HepG2 (cell line): ENCODE measurements around the gene SBNO2. TPM values are rescaled to one million over a fixed set of nuclear protein-coding genes. Genes with fewer than 3 reads are reported as not detected.

Experiments
- AKAP8 ChIP-seq: sonication (generic); formaldehyde crosslinking; IDR thresholded peaks from 2 replicates; pipeline ENCODE4 v1.5.1; 2020; ENCODE audit warnings: mild to moderate bottlenecking, missing genetic modification reagents
- ARID5B ChIP-seq: IDR thresholded peaks from 2 replicates; pipeline ENCODE4 v1.4.0; 2020; ENCODE audit warnings: mild to moderate bottlenecking, missing genetic modification reagents
- ARNT ChIP-seq: fragments of 450-650 bp; IDR thresholded peaks from 2 replicates; pipeline ENCODE4 v1.6.1; 2017
- ATRX ChIP-seq: sonication (generic); formaldehyde crosslinking; IDR thresholded peaks from 2 replicates; pipeline ENCODE4 v1.4.0; 2020; ENCODE audit warnings: missing genetic modification reagents, borderline replicate concordance
- CREB1 ChIP-seq, 2 experiments: fragments of 450-650 bp in 1 of 2; IDR thresholded peaks; 2 replicates each; pipeline ENCODE4 v1.6.1; 2016 to 2017; ENCODE audit warnings: control low read depth in 1 of 2, mild to moderate bottlenecking in 1 of 2, missing compliant biosample characterization in 1 of 2, missing genetic modification characterization in 1 of 2
- JUN ChIP-seq: sonication (generic); formaldehyde crosslinking; IDR thresholded peaks from 2 replicates; pipeline ENCODE4 v1.4.0; 2020; ENCODE audit warnings: mild to moderate bottlenecking, missing genetic modification reagents
- KDM1A ChIP-seq: IDR thresholded peaks from 2 replicates; pipeline ENCODE4 v1.6.1; 2016; ENCODE audit warnings: missing compliant biosample characterization
- KMT2A ChIP-seq: sonication (generic); formaldehyde crosslinking; IDR thresholded peaks from 2 replicates; pipeline ENCODE4 v1.4.0; 2020; ENCODE audit warnings: missing genetic modification reagents
- NFE2L1 ChIP-seq: sonication (generic); formaldehyde crosslinking; IDR thresholded peaks from 2 replicates; pipeline ENCODE4 v1.4.0; 2020; ENCODE audit warnings: missing genetic modification reagents, mild to moderate bottlenecking, borderline replicate concordance
- PHF21A ChIP-seq: sonication (generic); formaldehyde crosslinking; IDR thresholded peaks from 2 replicates; pipeline ENCODE4 v1.5.0; 2020; ENCODE audit warnings: mild to moderate bottlenecking, missing genetic modification reagents
- PRDM10 ChIP-seq: sonication (generic); formaldehyde crosslinking; IDR thresholded peaks from 2 replicates; pipeline ENCODE4 v1.4.0; 2020; ENCODE audit warnings: low read depth, missing genetic modification reagents
- SKIL ChIP-seq: sonication (generic); formaldehyde crosslinking; IDR thresholded peaks from 2 replicates; pipeline ENCODE4 v1.8.0; 2022; ENCODE audit warnings: missing genetic modification reagents, mild to moderate bottlenecking, moderate library complexity, borderline replicate concordance
- SMAD3 ChIP-seq: sonication (generic); formaldehyde crosslinking; IDR thresholded peaks from 2 replicates; pipeline ENCODE4 v1.4.0; 2020; ENCODE audit warnings: missing genetic modification reagents
- SYNCRIP ChIP-seq: fragments of 200-400 bp; formaldehyde crosslinking; IDR thresholded peaks from 2 replicates; pipeline ENCODE4 v1.6.1; 2018; ENCODE audit warnings: mild to moderate bottlenecking, low read depth, low read length; ENCODE audit not compliant: insufficient read depth
- ZBTB21 ChIP-seq: sonication (generic); formaldehyde crosslinking; IDR thresholded peaks from 2 replicates; pipeline ENCODE4 v1.4.0; 2020; ENCODE audit warnings: missing genetic modification reagents
- ZNF230 ChIP-seq: sonication (generic); formaldehyde crosslinking; IDR thresholded peaks from 2 replicates; pipeline ENCODE4 v1.4.0; 2020; ENCODE audit warnings: mild to moderate bottlenecking, missing genetic modification reagents
- ZNF264 ChIP-seq: sonication (generic); formaldehyde crosslinking; IDR thresholded peaks from 2 replicates; pipeline ENCODE4 v1.4.0; 2020; ENCODE audit warnings: missing genetic modification reagents
- ZNF280B ChIP-seq: sonication (generic); formaldehyde crosslinking; IDR thresholded peaks from 2 replicates; pipeline ENCODE4 v1.5.0; 2020; ENCODE audit warnings: missing genetic modification reagents, mild to moderate bottlenecking, borderline replicate concordance
- ZNF557 ChIP-seq: sonication (generic); formaldehyde crosslinking; IDR thresholded peaks from 2 replicates; pipeline ENCODE4 v1.4.0; 2020; ENCODE audit warnings: missing genetic modification reagents
- polyA plus RNA-seq, 8 experiments: library from polyadenylated mRNA; depleted of rRNA in 3 of 8; stranded (reverse) in 7 of 8; unstranded in 1 of 8; fragments of >200 nt; fragmentation: Illumina TruSeq in 4 of 8; extraction: Trizol in 4 of 8; gene quantifications; 2 replicates each; pipeline versions ENCODE4 v1.2.1 to v1.2.3, GENCODE V29; 2011 to 2016; ENCODE audit warnings: low read depth in 4 of 8, missing spikeins in 1 of 8, mixed read lengths in 1 of 8; ENCODE audit not compliant: insufficient read depth in 1 of 8
- total RNA-seq, 5 experiments: library from RNA; depleted of rRNA; stranded (reverse); fragments of >200 nt; fragmentation: Illumina TruSeq; extraction: Trizol; gene quantifications; 2 replicates each; pipeline ENCODE4 v1.2.3, GENCODE V29; 2016; ENCODE audit warnings: low read depth in 1 of 5

Gene SBNO2
- total and polyA plus RNA-seq, 2 of the 13 experiments (the other 11 are each of a cell fraction or from before 2014, with no cell fraction given) = 8.6 to 10.4 TPM

GRCh38 chr19:1085676-1086442 lies 88.2 kb downstream of the SBNO2 start (continued):
- TF ChIP-seq JUN (no peak), KDM1A (CRISPR knock-in tag) (no peak), ZNF280B (no peak), PHF21A (CRISPR knock-in tag) (no peak), CREB1 (IDR thresholded peaks at IDR 0.05) (no peak), CREB1 (CRISPR knock-in tag; IDR thresholded peaks at IDR 0.05) (no peak), ARID5B (no peak), KMT2A (CRISPR knock-in tag) (no peak), ARNT (no peak), SKIL (CRISPR knock-in tag) (0 out of 2 replicates have a peak, but pooled peaks have one; percentile 3), ZNF557 (CRISPR knock-in tag) (no peak), PRDM10 (CRISPR knock-in tag) (no peak), ZNF264 (CRISPR knock-in tag) (no peak), NFE2L1 (no peak), SMAD3 (no peak), ZNF230 (CRISPR knock-in tag) (no peak), AKAP8 (CRISPR knock-in tag) (peak; percentile 90; the same call in 1 of the 2 replicates), ZBTB21 (CRISPR knock-in tag) (no peak), ATRX (no peak), SYNCRIP (no peak)
